ENCODE data around the gene FBXW12. TPM values are rescaled to one million over a fixed set of nuclear protein-coding genes. Genes with fewer than 3 reads are reported as not detected.
A peak's percentile ranks its signal among the peaks of the same experiment; 100 is the strongest.

FBXW12 gene
- polyA plus RNA-seq, 1 experiment: not detected

DNA sequence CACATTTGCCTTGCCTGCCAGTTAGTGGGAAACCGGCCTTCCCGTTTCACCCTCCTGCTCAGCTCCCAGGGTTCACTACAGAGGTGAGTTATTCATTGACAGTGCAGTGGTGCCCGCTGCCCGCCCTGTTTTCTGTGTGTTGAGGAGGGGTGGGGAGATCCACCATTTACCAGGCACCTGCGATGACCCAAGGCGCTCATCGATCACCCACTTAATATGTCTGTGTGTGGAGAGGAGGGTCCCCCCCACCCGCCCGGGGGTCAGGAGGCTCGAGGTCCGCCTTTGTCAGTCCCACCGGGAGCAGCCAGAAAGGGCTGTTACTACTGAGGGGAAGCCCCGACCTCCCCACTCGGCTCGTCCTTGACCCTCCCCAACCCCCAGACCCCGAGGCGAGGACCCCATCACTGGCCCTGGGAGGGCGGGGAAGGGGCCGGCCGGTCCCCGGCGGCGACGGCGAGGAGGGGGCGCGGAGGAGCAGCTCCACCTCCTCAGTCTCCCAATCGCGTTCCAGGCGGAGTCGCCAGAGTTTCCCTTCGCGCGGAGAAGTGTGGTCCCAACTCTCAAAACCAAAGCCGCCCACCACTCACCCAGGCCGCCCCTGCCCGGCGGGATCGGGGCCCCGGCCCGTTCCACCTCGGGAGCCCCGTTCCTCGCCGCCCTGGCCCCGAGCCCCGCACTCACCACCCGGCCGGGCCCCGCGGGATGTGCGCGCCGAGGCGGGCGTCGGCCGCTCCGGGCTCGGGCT is 56.7 kb downstream of the FBXW12 start:
- POLR2A ChIA-PET: interaction anchor here (1.1 kb wide), 1 partner anchor 18 kb away, joined by 3 read pairs; the partner anchor contains the start of gene ATRIP
- H3K27me3 ChIP-seq (ENCODE audit: control insufficient read depth, insufficient read depth, low read length): no peaks in the 10 kb centered on the region
- DNase-seq (ENCODE audit: low read depth, low spot score): no peak
- CTCF ChIA-PET: interaction anchor here (0.6 to 12.1 kb wide), 3 partner anchors 11 to 59 kb away, joined by 4 to 402 read pairs (median 4); partner anchors contain the start of genes CCDC51 and TMA7
- H3K27ac ChIP-seq (ENCODE audit: low read depth, low read length): no peak overlapping the region
- no peaks in the 10 kb centered on the region for H3K9me3 ChIP-seq (ENCODE audit: control insufficient read depth, insufficient read depth, low read length)
- H3K4me3 ChIP-seq (ENCODE audit: low read depth, low read length): peak overlapping the region; percentile 70
- TF ChIP-seq, protein P1, sequence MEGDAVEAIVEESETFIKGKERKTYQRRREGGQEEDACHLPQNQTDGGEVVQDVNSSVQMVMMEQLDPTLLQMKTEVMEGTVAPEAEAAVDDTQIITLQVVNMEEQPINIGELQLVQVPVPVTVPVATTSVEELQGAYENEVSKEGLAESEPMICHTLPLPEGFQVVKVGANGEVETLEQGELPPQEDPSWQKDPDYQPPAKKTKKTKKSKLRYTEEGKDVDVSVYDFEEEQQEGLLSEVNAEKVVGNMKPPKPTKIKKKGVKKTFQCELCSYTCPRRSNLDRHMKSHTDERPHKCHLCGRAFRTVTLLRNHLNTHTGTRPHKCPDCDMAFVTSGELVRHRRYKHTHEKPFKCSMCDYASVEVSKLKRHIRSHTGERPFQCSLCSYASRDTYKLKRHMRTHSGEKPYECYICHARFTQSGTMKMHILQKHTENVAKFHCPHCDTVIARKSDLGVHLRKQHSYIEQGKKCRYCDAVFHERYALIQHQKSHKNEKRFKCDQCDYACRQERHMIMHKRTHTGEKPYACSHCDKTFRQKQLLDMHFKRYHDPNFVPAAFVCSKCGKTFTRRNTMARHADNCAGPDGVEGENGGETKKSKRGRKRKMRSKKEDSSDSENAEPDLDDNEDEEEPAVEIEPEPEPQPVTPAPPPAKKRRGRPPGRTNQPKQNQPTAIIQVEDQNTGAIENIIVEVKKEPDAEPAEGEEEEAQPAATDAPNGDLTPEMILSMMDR (IDR thresholded peaks at IDR 0.05; ENCODE audit: low read depth, low read length): no peak

DNA sequence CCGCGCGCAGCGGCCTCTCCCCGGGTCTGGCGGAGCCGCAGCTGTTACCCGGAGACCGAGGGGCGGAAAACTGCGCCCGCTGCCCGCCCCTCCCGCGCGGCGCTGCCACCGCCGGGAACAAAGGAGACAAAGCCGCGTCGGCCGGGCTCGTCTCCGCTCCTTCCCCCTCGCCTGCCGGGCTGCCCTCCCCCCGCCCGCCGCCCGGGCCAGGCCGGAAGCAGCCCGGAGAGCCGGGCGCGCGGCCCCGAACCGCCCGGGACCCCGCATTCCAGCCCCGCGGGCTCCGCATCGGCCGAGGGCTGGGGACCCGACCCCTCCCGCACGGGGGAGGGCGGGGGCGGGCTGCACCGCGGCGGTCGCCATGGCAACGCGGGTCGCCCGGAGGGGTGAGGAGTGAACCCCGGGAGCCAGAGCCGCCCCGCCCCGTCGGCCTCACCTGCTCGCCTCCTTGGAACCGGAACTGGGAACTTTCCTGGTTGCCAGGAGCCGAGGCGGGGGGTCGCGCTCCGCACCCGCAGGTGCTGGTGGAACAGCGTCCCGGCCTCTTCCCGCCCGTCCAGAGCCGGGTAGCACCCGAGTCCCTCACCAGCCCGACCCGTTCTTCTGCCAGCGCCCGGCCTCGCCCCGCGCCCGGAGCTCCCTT is 57.4 kb downstream of the FBXW12 start:
- Histone ChIP-seq H3K27ac (ENCODE audit: low read depth, low read length) (peak overlapping the region; percentile 11), H3K9me3 (ENCODE audit: control insufficient read depth, insufficient read depth, low read length) (no peaks in the 10 kb centered on the region), H3K4me3 (ENCODE audit: low read depth, low read length) (peak overlapping the region; percentile 70), H3K27me3 (ENCODE audit: control insufficient read depth, insufficient read depth, low read length) (no peaks in the 10 kb centered on the region)
- no peak for DNase-seq (ENCODE audit: low read depth, low spot score)
- ChIA-PET POLR2A (no interaction called here), CTCF (interaction anchor here (0.9 to 12.1 kb wide), 3 partner anchors 10 to 234 kb away, joined by 4 to 402 read pairs (median 7); partner anchors contain the start of genes CCDC51 and TMA7)
- TF ChIP-seq, protein P1 (IDR thresholded peaks at IDR 0.05; ENCODE audit: low read depth, low read length): no peak

DNA sequence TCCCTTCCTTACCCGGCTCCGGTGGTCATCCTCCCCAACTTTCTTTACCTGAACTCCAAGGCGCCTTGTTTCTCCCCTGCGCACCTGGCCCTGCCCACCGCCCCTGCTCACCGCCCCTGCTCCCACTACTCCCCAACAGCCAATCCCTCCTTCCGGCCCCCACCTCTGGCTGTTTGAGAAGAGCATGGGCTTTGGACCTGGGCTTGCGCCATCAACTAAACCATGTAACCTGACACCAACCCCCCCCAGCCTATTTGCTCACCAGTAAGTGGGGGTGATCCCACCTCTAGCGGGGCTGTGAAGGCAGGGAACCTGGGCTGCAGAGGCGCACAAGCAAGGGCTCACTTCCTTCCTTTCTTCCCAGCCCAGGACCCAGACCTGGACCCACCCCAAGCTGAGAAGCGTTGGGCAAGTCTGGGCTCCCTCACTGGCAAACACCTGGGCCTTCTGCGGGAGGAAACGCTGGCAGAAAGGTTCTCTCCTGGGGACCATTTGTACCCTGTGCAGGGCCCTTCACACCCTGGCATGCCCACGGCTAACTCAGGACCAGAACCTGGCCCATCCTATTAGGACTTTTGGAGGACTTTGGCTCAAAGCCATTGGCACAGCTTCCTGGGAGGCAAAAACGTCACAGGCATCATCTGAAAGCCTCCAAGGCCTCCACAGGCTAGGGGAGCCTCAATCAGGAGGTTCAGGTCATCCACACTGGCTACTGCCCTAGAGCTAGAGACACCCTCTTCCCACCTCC is 58.1 kb downstream of the FBXW12 start, which contains the start of gene PLXNB1:
Gene PLXNB1, minus strand, starts transcription at position 127 of the 748 bp plus-strand sequence. CDS start 5,475 bp downstream, outside the sequence.
- H3K27ac ChIP-seq (ENCODE audit: low read depth, low read length): peak within 1 kb of the TSS; percentile 31
- H3K9me3 ChIP-seq (ENCODE audit: control insufficient read depth, insufficient read depth, low read length): no peaks in the 10 kb centered on the region
- POLR2A ChIA-PET: no interaction called here
- H3K27me3 ChIP-seq (ENCODE audit: control insufficient read depth, insufficient read depth, low read length): no peaks in the 10 kb centered on the region
- CTCF ChIA-PET: interaction anchor here (0.6 to 12.1 kb wide), 5 partner anchors 10 to 235 kb away, joined by 3 to 402 read pairs (median 4); partner anchors contain the start of genes CCDC51 and TMA7
- H3K4me3 ChIP-seq (ENCODE audit: low read depth, low read length): peak within 1 kb of the TSS; percentile 70
- DNase-seq (ENCODE audit: low read depth, low spot score): no peak
- TF ChIP-seq, protein P1 (IDR thresholded peaks at IDR 0.05; ENCODE audit: low read depth, low read length): no peak

DNA sequence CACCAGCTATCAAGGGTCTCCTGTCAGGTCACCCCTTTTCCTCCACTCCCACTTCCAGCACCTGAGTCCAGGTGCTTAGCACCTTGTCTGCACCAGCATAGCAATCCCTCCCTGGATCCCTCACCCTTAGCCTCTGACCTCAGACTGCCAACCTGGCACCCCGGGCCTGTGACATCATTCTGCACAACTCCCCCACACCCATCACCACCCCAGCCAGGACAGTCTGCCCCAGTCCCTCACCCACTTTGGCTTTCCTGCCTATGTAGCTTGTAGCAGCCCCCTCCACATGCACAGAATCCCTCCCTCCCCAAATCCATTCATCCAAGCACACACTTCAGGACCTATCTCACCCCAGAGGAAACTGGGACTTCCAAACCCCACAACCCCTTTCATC is 58.7 kb downstream of the FBXW12 start:
- Histone ChIP-seq H3K27me3 (ENCODE audit: control insufficient read depth, insufficient read depth, low read length) (no peaks in the 10 kb centered on the region), H3K27ac (ENCODE audit: low read depth, low read length) (peak overlapping the region; percentile 31), H3K9me3 (ENCODE audit: control insufficient read depth, insufficient read depth, low read length) (no peaks in the 10 kb centered on the region), H3K4me3 (ENCODE audit: low read depth, low read length) (no peak overlapping the region)
- no peak for DNase-seq (ENCODE audit: low read depth, low spot score)
- TF ChIP-seq, protein P1 (IDR thresholded peaks at IDR 0.05; ENCODE audit: low read depth, low read length): no peak
- CTCF ChIA-PET: interaction anchor here (0.6 to 12.1 kb wide), 4 partner anchors 9 to 236 kb away, joined by 3 to 402 read pairs (median 5); partner anchors contain the start of genes CCDC51 and TMA7
- POLR2A ChIA-PET: no interaction called here

Data from AG04450 (cell line).